Activated T-cell treated with anti-CD3 and anti-CD28 coated beads for 24 hours (primary cell): ENCODE measurements around the gene COLEC12.

Experiments
- DNase-seq: peaks from one replicate; pipeline ENCODE4 v3.0.0-alpha.2; 2020; ENCODE audit warnings: low read depth

COLEC12 gene

GRCh38 chr18:500632-501405, at the start of gene COLEC12:
TSS of gene COLEC12 (minus strand) at chr18:500701. CDS start at chr18:500514, 187 bp downstream.
- DNase-seq, result no peak

- DNase-seq, result no peak
Observed at GRCh38 chr18:549967-550366, 49.5 kb upstream of the COLEC12 start.

GRCh38 chr18:543447-544078, 43.1 kb upstream of the COLEC12 start:
- no peak for DNase-seq

- DNase-seq, result no peak
Observed at GRCh38 chr18:533995-534601, 33.6 kb upstream of the COLEC12 start.

- no peak for DNase-seq
Observed at GRCh38 chr18:532632-533031, 32.1 kb upstream of the COLEC12 start.

- no peak for DNase-seq
Observed at GRCh38 chr18:532018-532417, 31.5 kb upstream of the COLEC12 start.

GRCh38 chr18:527146-527545, 26.6 kb upstream of the COLEC12 start:
- DNase-seq, result no peak

GRCh38 chr18:526681-527080, 26.2 kb upstream of the COLEC12 start:
- no peak for DNase-seq

- no peak for DNase-seq
Observed at GRCh38 chr18:525036-525797, 24.7 kb upstream of the COLEC12 start.

- no peak for DNase-seq
Observed at GRCh38 chr18:524466-524865, 24.0 kb upstream of the COLEC12 start.

- no peak for DNase-seq
Observed at GRCh38 chr18:523561-523960, 23.1 kb upstream of the COLEC12 start.

- no peak for DNase-seq
Observed at GRCh38 chr18:519019-519879, 18.7 kb upstream of the COLEC12 start.

- DNase-seq, result no peak
Observed at GRCh38 chr18:518081-518480, 17.6 kb upstream of the COLEC12 start.

- no peak for DNase-seq
Observed at GRCh38 chr18:515838-516237, 15.3 kb upstream of the COLEC12 start.

- no peak for DNase-seq
Observed at GRCh38 chr18:515156-515815, 14.8 kb upstream of the COLEC12 start.

- DNase-seq, result no peak
Observed at GRCh38 chr18:513826-514530, 13.5 kb upstream of the COLEC12 start.

- DNase-seq, result no peak
Observed at GRCh38 chr18:512957-513356, 12.5 kb upstream of the COLEC12 start.

- no peak for DNase-seq
Observed at GRCh38 chr18:508835-509234, 8.3 kb upstream of the COLEC12 start.

GRCh38 chr18:507636-508035, 7.1 kb upstream of the COLEC12 start:
- DNase-seq, result no peak

GRCh38 chr18:506801-507200, 6.3 kb upstream of the COLEC12 start:
- DNase-seq, result no peak
